Upper lobe of left lung (tissue), 6 donors: Measurements from ENCODE around the gene CRPPA. TPM values are rescaled to one million over a fixed set of nuclear protein-coding genes. Genes with fewer than 3 reads are reported as not detected.

Experiments used
- ATAC-seq, 2 donors: fragments of 200-7000 bp; cut with Tn5 transposase; one replicate each; pipeline ENCODE4 v1.9.1; 2022; ENCODE audit warnings: mild to moderate bottlenecking in 2 of 2, moderate library complexity in 2 of 2; ENCODE audit not compliant: low FRiP score in 2 of 2
- DNase-seq, 2 donors: peaks; one replicate each; pipeline ENCODE4 v3.0.0-alpha.2; 2019 to 2020
- H3K27ac ChIP-seq, 4 donors: fragments of 200-600 bp; sonication (generic); one replicate each; pipeline ENCODE4 v1.5.1; 2016 to 2019
- H3K27me3 ChIP-seq, 4 donors: fragments of 200-600 bp; sonication (generic); one replicate each; pipeline ENCODE4 v1.5.1; 2017 to 2019
- H3K36me3 ChIP-seq, 4 donors: fragments of 200-600 bp; sonication (generic); one replicate each; pipeline ENCODE4 v1.5.1; 2016 to 2019
- H3K4me1 ChIP-seq, 4 donors: fragments of 200-600 bp; sonication (generic); one replicate each; pipeline ENCODE4 v1.5.1; 2018 to 2019
- H3K4me3 ChIP-seq, 4 donors: fragments of 200-600 bp; sonication (generic); one replicate each; pipeline ENCODE4 v1.5.1; 2017 to 2019; ENCODE audit warnings: mild to moderate bottlenecking in 2 of 4, moderate library complexity in 1 of 4
- H3K9me3 ChIP-seq, 4 donors: fragments of 200-600 bp; sonication (generic); one replicate each; pipeline ENCODE4 v1.5.1; 2018 to 2019
- EP300 ChIP-seq, 4 donors: sonication (generic); formaldehyde crosslinking; IDR thresholded peaks; one replicate each; pipeline ENCODE4 v1.5.1; 2017; ENCODE audit warnings: antibody characterized with exemption in 4 of 4, control low read depth in 2 of 4
- POLR2A ChIP-seq, 4 donors: fragments of 450-650 bp; IDR thresholded peaks; one replicate each; pipeline ENCODE4 v1.5.1; 2016 to 2017; ENCODE audit warnings: antibody characterized with exemption in 4 of 4, mild to moderate bottlenecking in 2 of 4
- POLR2AphosphoS5 ChIP-seq, 2 donors: sonication (generic); formaldehyde crosslinking; IDR thresholded peaks; one replicate each; pipeline ENCODE4 v1.5.1; 2017; ENCODE audit warnings: antibody characterized with exemption in 2 of 2
- WGBS, 2 donors: methylation state at CpG; one replicate each; pipeline ENCODE4 v1.1.5; 2017 to 2018; 5-methylcytosine and 5-hydroxymethylcytosine counted together
- total RNA-seq, 6 donors: library from RNA; depleted of rRNA in 4 of 6; stranded (reverse); fragments of >200 nt in 4 of 6; gene quantifications; one replicate each; pipeline versions ENCODE4 v1.1.0 to v1.2.1, GENCODE V29; 2016 to 2021
- TF ChIP-seq, protein P1 (sequence below), 6 experiments: fragments of 450-650 bp in 4 of 6; fragments of 200-600 bp in 2 of 6; sonication (generic) in 2 of 6; IDR thresholded peaks; one replicate each; pipeline ENCODE4 v1.5.1; 2016 to 2019; ENCODE audit warnings: antibody characterized with exemption in 6 of 6
- donor health status: DM: no; HTN: no; CAD: no; lungs with moderate emphysema.
- donor health status: DM: no; HTN: yes; CAD: no; lungs with severe emphysema.

CRPPA gene
- total RNA-seq, 6 donors from 2014 or later, result 1.0 to 3.3 (median 2.4) TPM

DNA sequence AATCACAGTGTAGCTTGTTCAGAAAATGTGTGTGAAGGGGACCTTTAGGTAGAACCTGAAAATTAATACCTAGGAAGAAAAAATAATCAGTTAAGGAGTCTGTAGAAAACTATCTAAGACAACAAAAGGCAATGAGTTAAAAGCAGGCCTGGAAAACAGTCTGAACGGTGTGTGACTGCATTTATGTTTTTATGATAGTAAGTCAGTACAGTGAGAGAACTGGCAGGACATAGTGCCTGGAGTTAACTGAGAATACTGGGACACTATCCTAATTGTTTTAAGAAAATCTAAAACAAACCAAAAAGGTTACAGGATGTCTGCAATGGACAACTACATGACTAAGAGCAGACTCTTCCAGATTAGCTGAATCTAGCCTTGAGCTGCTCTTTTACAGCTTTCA is 17.9 kb downstream of the CRPPA start:
- H3K27me3 ChIP-seq, result no peaks in the 10 kb centered on the region
- no peaks in the 10 kb centered on the region for H3K36me3 ChIP-seq
- no peak for TF ChIP-seq POLR2AphosphoS5 (IDR thresholded peaks at IDR 0.05)
- TF ChIP-seq POLR2A (IDR thresholded peaks at IDR 0.05), result no peak
- TF ChIP-seq EP300 (IDR thresholded peaks at IDR 0.05), result no peak
- TF ChIP-seq, protein P1, sequence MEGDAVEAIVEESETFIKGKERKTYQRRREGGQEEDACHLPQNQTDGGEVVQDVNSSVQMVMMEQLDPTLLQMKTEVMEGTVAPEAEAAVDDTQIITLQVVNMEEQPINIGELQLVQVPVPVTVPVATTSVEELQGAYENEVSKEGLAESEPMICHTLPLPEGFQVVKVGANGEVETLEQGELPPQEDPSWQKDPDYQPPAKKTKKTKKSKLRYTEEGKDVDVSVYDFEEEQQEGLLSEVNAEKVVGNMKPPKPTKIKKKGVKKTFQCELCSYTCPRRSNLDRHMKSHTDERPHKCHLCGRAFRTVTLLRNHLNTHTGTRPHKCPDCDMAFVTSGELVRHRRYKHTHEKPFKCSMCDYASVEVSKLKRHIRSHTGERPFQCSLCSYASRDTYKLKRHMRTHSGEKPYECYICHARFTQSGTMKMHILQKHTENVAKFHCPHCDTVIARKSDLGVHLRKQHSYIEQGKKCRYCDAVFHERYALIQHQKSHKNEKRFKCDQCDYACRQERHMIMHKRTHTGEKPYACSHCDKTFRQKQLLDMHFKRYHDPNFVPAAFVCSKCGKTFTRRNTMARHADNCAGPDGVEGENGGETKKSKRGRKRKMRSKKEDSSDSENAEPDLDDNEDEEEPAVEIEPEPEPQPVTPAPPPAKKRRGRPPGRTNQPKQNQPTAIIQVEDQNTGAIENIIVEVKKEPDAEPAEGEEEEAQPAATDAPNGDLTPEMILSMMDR (IDR thresholded peaks at IDR 0.05), result no peak
- H3K27ac ChIP-seq, result no peak overlapping the region
- H3K4me1 ChIP-seq, result no peaks in the 10 kb centered on the region
- ATAC-seq (no peak), DNase-seq (no peak)
- WGBS, 2 donors, result 88 to 97% methylated on average over 1 of the region's 1 CpG
- H3K4me3 ChIP-seq, result no peak overlapping the region
- peaks cover 5 to 7% (median 6%) of the 10 kb centered on the region in 4 donors for H3K9me3 ChIP-seq

DNA sequence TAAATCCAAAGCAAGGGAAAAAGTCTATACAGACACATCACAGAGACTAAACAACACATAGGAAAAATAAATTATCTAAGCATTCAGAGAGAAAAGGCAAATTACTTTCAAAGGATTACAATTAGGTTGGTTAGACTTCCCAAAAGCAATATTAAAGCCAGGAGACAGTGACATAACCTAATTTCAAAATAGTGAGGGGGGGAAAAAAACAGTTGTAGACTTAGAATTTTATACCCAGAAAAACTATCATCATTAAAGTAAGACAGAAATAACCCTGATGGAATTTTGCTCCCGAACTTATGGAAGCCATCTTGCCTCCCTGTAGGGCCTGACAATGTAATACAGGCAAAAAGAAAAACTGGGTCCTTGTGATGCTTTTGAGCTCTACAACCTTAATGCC is 18.4 kb downstream of the CRPPA start:
- TF ChIP-seq POLR2A (IDR thresholded peaks at IDR 0.05), result no peak
- TF ChIP-seq POLR2AphosphoS5 (IDR thresholded peaks at IDR 0.05), result no peak
- TF ChIP-seq, protein P1 (IDR thresholded peaks at IDR 0.05), result no peak
- no peak for TF ChIP-seq EP300 (IDR thresholded peaks at IDR 0.05)
- no peak for ATAC-seq
- Histone ChIP-seq H3K4me1 (no peaks in the 10 kb centered on the region), H3K27ac (no peak overlapping the region), H3K27me3 (no peaks in the 10 kb centered on the region), H3K36me3 (no peaks in the 10 kb centered on the region), H3K4me3 (no peak overlapping the region), H3K9me3 (peaks cover 5 to 7% (median 6%) of the 10 kb centered on the region in 4 donors)
- DNase-seq, result no peak
- 100% methylated on average over 1 of the region's 1 CpG for WGBS, 2 donors

DNA sequence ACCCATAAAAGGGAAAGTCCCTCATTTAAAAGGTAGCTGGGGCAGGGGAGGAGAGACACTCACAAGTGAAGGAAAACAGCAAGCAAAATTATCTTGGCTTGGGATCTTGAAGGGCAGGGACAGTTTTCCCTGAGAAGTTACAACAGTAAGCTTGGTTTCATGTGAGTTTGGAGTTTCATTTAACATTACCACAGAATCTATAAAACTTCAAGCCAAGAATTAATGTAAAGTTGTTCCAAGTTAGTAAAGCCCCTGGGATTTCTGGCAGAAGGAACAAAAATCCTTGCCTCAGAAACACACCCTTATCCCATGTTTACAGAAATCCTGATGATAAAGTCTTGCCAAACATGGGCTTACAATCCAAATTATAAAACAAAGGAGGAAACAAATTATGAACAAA is 19.2 kb downstream of the CRPPA start:
- H3K36me3 ChIP-seq, result no peaks in the 10 kb centered on the region
- H3K4me1 ChIP-seq, result no peaks in the 10 kb centered on the region
- H3K9me3 ChIP-seq, result peaks cover 5 to 7% (median 6%) of the 10 kb centered on the region in 4 donors
- TF ChIP-seq, protein P1 (IDR thresholded peaks at IDR 0.05), result no peak
- TF ChIP-seq POLR2A (IDR thresholded peaks at IDR 0.05), result no peak
- no peak for TF ChIP-seq EP300 (IDR thresholded peaks at IDR 0.05)
- no peak for TF ChIP-seq POLR2AphosphoS5 (IDR thresholded peaks at IDR 0.05)
- no peak overlapping the region for H3K4me3 ChIP-seq
- no peak overlapping the region for H3K27ac ChIP-seq
- H3K27me3 ChIP-seq, result no peaks in the 10 kb centered on the region
- ATAC-seq, result no peak
- DNase-seq, result no peak

DNA sequence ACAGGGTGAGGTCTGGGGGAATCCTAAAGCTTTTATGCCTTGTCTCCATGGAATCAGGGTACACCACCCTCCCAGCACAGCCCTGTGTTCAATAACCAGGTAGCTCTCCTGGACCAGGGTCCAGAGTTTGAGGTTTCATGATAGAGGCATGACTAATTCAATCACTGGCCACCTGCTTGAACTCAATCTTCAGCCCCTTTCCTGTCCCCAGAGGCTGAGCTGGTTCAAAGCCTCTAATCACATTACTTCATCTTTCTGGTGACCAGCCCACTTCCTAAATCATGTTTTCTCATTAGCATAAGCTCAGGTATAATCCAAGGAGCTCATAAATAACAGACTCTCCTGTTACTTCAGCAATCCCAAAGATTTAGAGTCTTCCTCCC is 20.5 kb downstream of the CRPPA start:
- no peaks in the 10 kb centered on the region for H3K4me1 ChIP-seq

DNA sequence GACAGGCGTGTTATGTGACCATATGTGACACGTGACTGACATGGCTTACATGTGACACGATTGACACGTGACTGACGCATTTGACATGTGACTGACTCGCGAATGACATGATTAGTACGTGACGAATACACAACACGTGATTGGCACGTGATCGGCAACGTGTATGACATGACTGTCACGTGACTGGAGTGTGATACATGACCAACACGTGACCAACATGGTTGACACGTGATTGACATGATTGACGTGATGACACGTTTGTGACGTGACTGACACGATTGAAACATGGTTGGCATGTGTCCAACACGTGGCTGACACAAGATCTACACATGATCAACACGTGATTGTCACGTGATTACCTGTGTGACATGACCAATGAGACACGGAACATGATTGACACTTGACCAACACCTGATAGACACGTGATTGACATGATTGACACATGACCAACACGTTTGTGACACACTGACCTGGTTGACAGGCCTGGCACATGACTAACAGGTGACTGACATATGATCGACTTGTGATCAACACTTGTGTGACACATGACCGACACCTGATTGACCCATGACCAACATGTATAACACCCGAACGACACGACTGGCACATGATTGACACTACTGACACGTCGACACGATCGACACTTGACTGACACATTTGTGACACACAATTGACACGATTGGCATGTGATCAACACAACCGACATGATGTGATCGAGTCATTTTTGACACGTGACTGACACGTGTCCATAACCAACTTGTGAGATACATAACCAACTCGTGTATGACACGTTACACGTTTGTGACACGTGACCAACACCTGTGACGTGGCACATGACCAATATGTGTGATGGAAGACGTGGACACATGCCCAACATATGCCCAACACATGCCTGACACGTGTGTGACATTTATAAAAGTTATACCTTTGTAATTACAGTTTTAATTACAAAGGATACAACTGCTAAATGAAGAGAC is 21.1 kb downstream of the CRPPA start:
- ATAC-seq, result no peak
- Histone ChIP-seq H3K9me3 (peaks cover 5 to 7% (median 6%) of the 10 kb centered on the region in 4 donors), H3K36me3 (no peaks in the 10 kb centered on the region), H3K4me3 (no peak overlapping the region), H3K27me3 (no peaks in the 10 kb centered on the region), H3K4me1 (no peaks in the 10 kb centered on the region), H3K27ac (no peak overlapping the region)
- DNase-seq, result no peak
- TF ChIP-seq, protein P1 (IDR thresholded peaks at IDR 0.05), result no peak
- peak in 1 of 2 donors; percentile 0 for TF ChIP-seq POLR2AphosphoS5 (IDR thresholded peaks at IDR 0.05)
- WGBS, 2 donors, result 93 to 96% methylated on average over 47 of the region's 47 CpGs

More for the DNA sequence above, 20.5 kb downstream of the CRPPA start:
- ATAC-seq (no peak), DNase-seq (no peak)
- no peaks in the 10 kb centered on the region for H3K36me3 ChIP-seq
- H3K27ac ChIP-seq, result no peak overlapping the region
- peaks cover 5 to 7% (median 6%) of the 10 kb centered on the region in 4 donors for H3K9me3 ChIP-seq
- no peak for TF ChIP-seq POLR2A (IDR thresholded peaks at IDR 0.05)
- H3K27me3 ChIP-seq, result no peaks in the 10 kb centered on the region
- H3K4me3 ChIP-seq, result no peak overlapping the region
